ENCODE results near the gene TGFBR3.

DNA sequence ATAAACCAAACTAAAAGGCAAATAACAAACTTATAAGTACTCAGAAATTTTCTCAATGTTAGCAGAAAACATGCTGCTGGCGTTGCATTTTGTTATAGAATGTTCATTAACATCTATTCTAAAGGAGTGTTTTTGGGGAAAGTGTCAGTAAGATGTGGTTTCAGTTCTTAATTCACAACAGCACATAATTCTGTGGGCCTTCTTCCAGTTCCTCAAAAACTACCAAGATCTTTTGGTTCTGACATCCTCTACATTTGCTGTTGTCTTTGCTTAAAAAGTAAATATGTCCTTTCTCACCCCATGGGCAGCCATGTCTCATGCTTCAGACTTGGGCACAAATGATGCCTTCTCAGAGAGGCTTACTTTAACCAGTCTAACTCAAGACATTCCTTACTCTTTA, 232.8 kb downstream of the TGFBR3 start:
- TF ChIP-seq CHD1 (IDR thresholded peaks at IDR 0.05; ENCODE audit: low read depth, low read length): no peak
- no peak for TF ChIP-seq SIN3A (conservative IDR thresholded peaks at IDR 0.05 in 1 of 2, IDR thresholded peaks at IDR 0.05 in 1 of 2; ENCODE audit: low read depth in 1 of 2, low read length in 2 of 2)
- TF ChIP-seq, protein P1, sequence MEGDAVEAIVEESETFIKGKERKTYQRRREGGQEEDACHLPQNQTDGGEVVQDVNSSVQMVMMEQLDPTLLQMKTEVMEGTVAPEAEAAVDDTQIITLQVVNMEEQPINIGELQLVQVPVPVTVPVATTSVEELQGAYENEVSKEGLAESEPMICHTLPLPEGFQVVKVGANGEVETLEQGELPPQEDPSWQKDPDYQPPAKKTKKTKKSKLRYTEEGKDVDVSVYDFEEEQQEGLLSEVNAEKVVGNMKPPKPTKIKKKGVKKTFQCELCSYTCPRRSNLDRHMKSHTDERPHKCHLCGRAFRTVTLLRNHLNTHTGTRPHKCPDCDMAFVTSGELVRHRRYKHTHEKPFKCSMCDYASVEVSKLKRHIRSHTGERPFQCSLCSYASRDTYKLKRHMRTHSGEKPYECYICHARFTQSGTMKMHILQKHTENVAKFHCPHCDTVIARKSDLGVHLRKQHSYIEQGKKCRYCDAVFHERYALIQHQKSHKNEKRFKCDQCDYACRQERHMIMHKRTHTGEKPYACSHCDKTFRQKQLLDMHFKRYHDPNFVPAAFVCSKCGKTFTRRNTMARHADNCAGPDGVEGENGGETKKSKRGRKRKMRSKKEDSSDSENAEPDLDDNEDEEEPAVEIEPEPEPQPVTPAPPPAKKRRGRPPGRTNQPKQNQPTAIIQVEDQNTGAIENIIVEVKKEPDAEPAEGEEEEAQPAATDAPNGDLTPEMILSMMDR (IDR thresholded peaks at IDR 0.05; ENCODE audit: control extremely low read depth in 1 of 3, insufficient read depth in 1 of 3, low read depth in 1 of 3, low read length in 3 of 3): no peak

Measured in H1 (cell line).